ENCODE measurements around the gene ZBTB2. TPM values are rescaled to one million over a fixed set of nuclear protein-coding genes. Genes with fewer than 3 reads are reported as not detected.

The ZBTB2 gene
- total and polyA plus RNA-seq, 2 of the 4 experiments (the other 2 are of a cell fraction) = 11.8 to 17.7 TPM

DNA sequence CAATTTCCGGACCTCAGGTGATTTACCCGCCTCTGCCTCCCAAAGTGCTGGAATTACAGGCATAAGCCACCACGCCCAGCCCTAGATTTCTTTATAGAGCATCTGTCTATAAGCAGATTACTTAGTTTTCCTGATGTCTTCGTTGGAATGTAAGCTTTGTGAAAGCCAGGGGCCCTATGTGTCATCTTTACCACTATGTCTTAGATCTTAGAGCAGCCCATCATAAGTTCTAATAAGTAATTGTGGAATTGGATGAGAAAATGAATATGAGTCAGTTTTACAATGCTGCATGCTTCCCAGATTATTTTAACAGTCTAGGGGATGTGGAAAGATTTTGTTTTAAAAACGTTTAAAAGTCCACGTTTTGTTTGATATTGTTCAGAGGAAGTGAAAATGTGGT lies 9.1 kb upstream of the ZBTB2 start:
- Histone ChIP-seq H2AFZ (replicated peaks; ENCODE audit: low read length, poor library complexity) (no peak overlapping the region), H2BK120ac (ENCODE audit: low read depth, low read length) (no peak overlapping the region), H3K9ac (ENCODE audit: low read depth, low read length) (no peak overlapping the region), H4K91ac (ENCODE audit: insufficient read depth, low read depth, low read length) (no peak overlapping the region), H3K9me1 (ENCODE audit: insufficient read depth, low read length) (peaks cover 3% of the 10 kb centered on the region; the same call in 1 of the 2 replicates), H3K9me3 (ENCODE audit: control insufficient read depth, insufficient read depth, low read length) (no peaks in the 10 kb centered on the region), H3K4me2 (ENCODE audit: low read depth, low read length) (no peak overlapping the region), H3K23ac (ENCODE audit: low read depth, low read length) (no peak overlapping the region), H4K5ac (ENCODE audit: low read depth, low read length) (no peak overlapping the region), H3K27me3 (ENCODE audit: control insufficient read depth, insufficient read depth, low read length) (no peaks in the 10 kb centered on the region), H4K20me1 (ENCODE audit: insufficient read depth, low read length) (peaks cover 69% of the 10 kb centered on the region), H2AK9ac (replicated peaks; ENCODE audit: low read depth, low read length, poor library complexity) (no peak overlapping the region), H3K36me3 (ENCODE audit: control insufficient read depth, insufficient read depth, low read length) (peaks cover 13% of the 10 kb centered on the region), H3K4ac (ENCODE audit: low read depth, low read length) (no peak overlapping the region), H3K4me1 (ENCODE audit: control insufficient read depth, insufficient read depth, low read length) (peaks cover 4% of the 10 kb centered on the region; the same call in 1 of the 2 replicates), H4K8ac (ENCODE audit: low read depth in 2 of 2, low read length in 2 of 2) (no peak overlapping the region), H3K79me1 (ENCODE audit: low read depth in 1 of 2, low read length in 2 of 2) (peaks cover 4 to 51% of the 10 kb centered on the region in 2 experiments; a peak in 3 of 4 replicates), H3K18ac (ENCODE audit: low read depth, low read length) (no peak overlapping the region), H3K56ac (ENCODE audit: extremely low read depth, insufficient read depth, low read length) (no peak overlapping the region), H3K4me3 (ENCODE audit: insufficient read depth, low read depth, low read length) (no peak overlapping the region), H3K14ac (replicated peaks; ENCODE audit: low read depth, low read length) (no peak overlapping the region), H2BK15ac (ENCODE audit: low read depth, low read length) (no peak overlapping the region), H2BK20ac (ENCODE audit: low read depth, low read length) (no peak overlapping the region), H2BK5ac (ENCODE audit: low read depth, low read length, poor library complexity, severe bottlenecking) (no peak overlapping the region), H3K27ac (ENCODE audit: insufficient read depth, low read length) (no peak overlapping the region), H2AK5ac (ENCODE audit: low read depth, low read length) (no peak overlapping the region)
- BruUV-seq (replicated peaks) = no TSS peak
- no CpG with 5 or more reads among the region's 6 CpGs for WGBS, 2 experiments (ENCODE audit: extremely low coverage in 2 of 2, insufficient read length in 1 of 2)
- CTCF ChIA-PET = no interaction called here
- dilution Hi-C loops (cut with HindIII; ENCODE audit: low sequenced_read_pairs, unreplicated experiment) = no loop called here
- intact Hi-C loops (cut with micrococcal nuclease) = no loop called here
- POLR2A ChIA-PET (ENCODE audit: unreplicated experiment) = no interaction called here
- ATAC-seq (ENCODE audit: low read depth) = peak; percentile 38
- TF ChIP-seq NFE2L2 (IDR thresholded peaks at IDR 0.05; ENCODE audit: low read depth, low read length) (no peak), CEBPB (IDR thresholded peaks at IDR 0.05; ENCODE audit: low read depth, low read length) (0 out of 2 replicates have a peak, but pooled peaks have one; percentile 12), SMC3 (IDR thresholded peaks at IDR 0.05; ENCODE audit: low read depth, low read length) (no peak), BHLHE40 (IDR thresholded peaks at IDR 0.05; ENCODE audit: low read depth, low read length) (no peak)
- DNase-seq = peak; percentile 75
- in situ Hi-C loops (cut with MboI; ENCODE audit: low sequenced_read_pairs) = no loop called here

All from IMR-90 (cell line).